ENCODE results near the gene STAC. TPM values are rescaled to one million over a fixed set of nuclear protein-coding genes. Genes with fewer than 3 reads are reported as not detected.

The STAC gene
- total RNA-seq, 1 donor from 2014 or later = 0.09 TPM

DNA sequence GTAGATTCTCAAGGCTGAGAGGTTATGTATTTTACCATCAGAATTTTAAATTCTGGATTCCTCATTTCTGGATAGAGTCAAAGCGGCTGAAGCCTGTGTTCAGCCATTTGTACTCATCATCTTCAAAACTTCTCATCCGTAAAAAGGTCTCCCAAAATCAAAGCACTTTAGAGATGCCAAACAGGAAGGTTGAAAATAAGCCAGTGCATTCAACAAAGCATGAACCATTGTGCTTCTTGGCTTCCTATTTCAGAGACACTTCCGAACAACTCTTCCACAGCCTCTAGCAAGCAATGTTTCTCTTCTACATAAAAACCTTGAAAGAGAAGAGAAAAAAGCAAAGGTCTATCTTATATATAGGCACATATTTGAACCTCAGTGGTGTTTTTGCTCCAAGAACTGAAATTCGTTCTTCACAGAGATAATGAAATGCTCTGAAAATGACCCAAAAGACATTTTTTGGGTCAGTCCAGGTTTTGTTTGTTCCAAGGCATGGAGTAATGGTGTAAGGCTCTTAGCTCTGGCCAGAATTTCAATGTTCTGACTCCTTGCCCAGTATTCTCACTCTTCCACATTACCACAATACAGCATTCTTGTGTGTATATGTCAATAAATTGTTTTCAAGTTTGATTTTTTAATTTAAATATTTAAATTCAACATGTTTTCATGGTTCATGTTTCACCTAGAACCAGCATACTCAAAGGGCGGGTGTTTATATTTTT is 163.1 kb downstream of the STAC start:
- no peak for DNase-seq
- intact Hi-C loops (cut with micrococcal nuclease) = no loop called here
- Mint-ChIP-seq H3K4me3 (no peak overlapping the region), H3K9me3 (peaks cover under 1% of the 10 kb centered on the region), H3K27me3 (peaks cover 8% of the 10 kb centered on the region), H3K4me1 (no peaks in the 10 kb centered on the region), H3K36me3 (ENCODE audit: low read depth) (no peaks in the 10 kb centered on the region), H3K27ac (no peak overlapping the region)
- CTCF ChIA-PET = no interaction called here
- no peak for TF ChIP-seq CTCF (IDR thresholded peaks at IDR 0.05)
- POLR2A ChIA-PET = no interaction called here
- ATAC-seq (ENCODE audit: low read depth) = no peak

DNA sequence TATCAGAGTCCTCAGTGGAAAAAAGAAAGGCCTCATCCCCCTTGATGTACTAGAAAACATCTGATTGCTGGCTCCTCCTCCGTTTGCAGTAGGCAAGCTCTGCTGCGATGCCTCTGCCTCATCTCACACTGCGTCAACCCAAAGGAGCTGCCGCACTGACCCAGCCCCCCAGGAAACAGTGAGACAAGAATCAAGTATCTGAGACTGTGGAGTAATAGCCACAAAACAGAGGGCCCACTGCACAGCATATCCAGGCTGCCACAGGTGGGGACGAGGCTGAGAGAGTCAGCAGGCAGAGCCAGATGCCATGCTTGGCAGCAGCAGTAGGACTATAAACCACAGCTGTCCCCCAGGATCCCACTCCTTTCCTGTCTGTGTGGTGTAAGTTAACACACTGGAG is 165.9 kb downstream of the STAC start:
- no peak for TF ChIP-seq CTCF (IDR thresholded peaks at IDR 0.05)
- H3K27ac Mint-ChIP-seq = no peak overlapping the region
- DNase-seq (no peak), ATAC-seq (ENCODE audit: low read depth) (no peak)
- peaks cover 8% of the 10 kb centered on the region for H3K27me3 Mint-ChIP-seq
- ChIA-PET CTCF (no interaction called here), POLR2A (no interaction called here)
- H3K36me3 Mint-ChIP-seq (ENCODE audit: low read depth) = no peaks in the 10 kb centered on the region
- intact Hi-C loops (cut with micrococcal nuclease) = no loop called here
- no peaks in the 10 kb centered on the region for H3K4me1 Mint-ChIP-seq
- H3K4me3 Mint-ChIP-seq = no peak overlapping the region
- H3K9me3 Mint-ChIP-seq = peaks cover 3% of the 10 kb centered on the region

GRCh38 chr3:36548712-36549111 is 168.4 kb downstream of the STAC start:
- POLR2A ChIA-PET = no interaction called here
- H3K36me3 Mint-ChIP-seq (ENCODE audit: low read depth) = no peaks in the 10 kb centered on the region
- H3K4me3 Mint-ChIP-seq = no peak overlapping the region
- H3K27ac Mint-ChIP-seq = no peak overlapping the region
- no peak for DNase-seq
- H3K27me3 Mint-ChIP-seq = peaks cover 1% of the 10 kb centered on the region
- H3K9me3 Mint-ChIP-seq = peaks cover 3% of the 10 kb centered on the region
- intact Hi-C loops (cut with micrococcal nuclease) = no loop called here
- ATAC-seq (ENCODE audit: low read depth) = no peak
- no peaks in the 10 kb centered on the region for H3K4me1 Mint-ChIP-seq
- no peak for TF ChIP-seq CTCF (IDR thresholded peaks at IDR 0.05)
- CTCF ChIA-PET = no interaction called here

- H3K36me3 Mint-ChIP-seq (ENCODE audit: low read depth) = no peaks in the 10 kb centered on the region
- ChIA-PET CTCF (no interaction called here), POLR2A (no interaction called here)
- intact Hi-C loops (cut with micrococcal nuclease) = no loop called here
- no peak overlapping the region for H3K27ac Mint-ChIP-seq
- DNase-seq (no peak), ATAC-seq (ENCODE audit: low read depth) (peak; percentile 61)
- peaks cover 16% of the 10 kb centered on the region for H3K4me1 Mint-ChIP-seq
- no peaks in the 10 kb centered on the region for H3K27me3 Mint-ChIP-seq
- TF ChIP-seq CTCF (IDR thresholded peaks at IDR 0.05) = no peak
- no peak overlapping the region for H3K4me3 Mint-ChIP-seq
- no peaks in the 10 kb centered on the region for H3K9me3 Mint-ChIP-seq
These were observed 176.9 kb downstream of the STAC start for GRCh38 chr3:36557021-36557707.

- peaks cover 16% of the 10 kb centered on the region for H3K4me1 Mint-ChIP-seq
- TF ChIP-seq CTCF (IDR thresholded peaks at IDR 0.05) = no peak
- H3K9me3 Mint-ChIP-seq = no peaks in the 10 kb centered on the region
- H3K4me3 Mint-ChIP-seq = no peak overlapping the region
- intact Hi-C loops (cut with micrococcal nuclease) = no loop called here
- H3K36me3 Mint-ChIP-seq (ENCODE audit: low read depth) = no peaks in the 10 kb centered on the region
- no peak overlapping the region for H3K27ac Mint-ChIP-seq
- DNase-seq = no peak
- no peak for ATAC-seq (ENCODE audit: low read depth)
- ChIA-PET POLR2A (no interaction called here), CTCF (no interaction called here)
- H3K27me3 Mint-ChIP-seq = no peaks in the 10 kb centered on the region
These were observed 177.6 kb downstream of the STAC start for GRCh38 chr3:36557708-36558421.
